Measurements from ENCODE around the gene PTPRT. TPM values are rescaled to one million over a fixed set of nuclear protein-coding genes. Genes with fewer than 3 reads are reported as not detected.

The PTPRT gene
- total RNA-seq = 1.9 TPM
- 0.09 TPM for polyA plus RNA-seq

DNA sequence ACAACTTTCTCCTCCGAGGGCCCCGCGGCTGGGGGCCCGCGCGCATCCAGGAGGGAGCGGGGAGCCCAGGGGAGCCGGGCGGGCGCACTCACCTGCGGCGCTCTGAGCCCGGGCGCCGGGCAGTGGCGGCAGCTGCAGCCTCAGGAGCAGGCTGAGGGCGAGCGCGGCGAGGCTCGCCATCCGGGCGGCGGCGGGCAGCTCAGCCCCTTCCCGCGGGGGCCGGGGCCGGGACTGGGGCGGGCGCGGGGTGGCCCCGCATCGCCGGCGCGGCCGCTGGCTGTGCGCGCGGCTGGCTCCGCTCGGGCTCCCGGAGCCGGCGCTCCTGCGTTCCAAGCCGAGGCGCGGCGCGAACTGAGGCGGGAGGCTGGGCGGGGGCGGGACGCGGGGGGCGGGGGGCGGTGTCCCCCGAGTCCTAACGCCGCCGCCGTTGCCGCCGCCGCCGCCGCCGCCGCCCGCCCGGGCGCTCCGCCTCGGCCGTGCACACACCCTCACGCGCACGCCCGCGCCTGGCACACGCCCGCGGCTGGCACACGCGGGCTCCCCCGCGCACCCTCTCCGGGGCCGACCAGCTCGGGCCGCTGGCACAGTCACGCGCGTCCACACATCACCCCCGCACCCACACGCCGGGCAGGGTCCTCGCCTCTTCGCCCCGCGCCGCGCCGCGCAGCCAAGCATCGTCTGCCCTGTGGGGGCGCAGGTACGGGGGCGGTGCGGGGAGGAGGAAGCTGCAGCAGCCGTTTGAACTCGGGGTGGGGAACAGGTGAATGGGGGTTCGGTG is at the start of gene PTPRT:
PTPRT (minus strand) TSS at position 353 of the 778 bp plus-strand sequence; CDS start at position 180, 173 bp downstream.
- Histone ChIP-seq H3K36me3 (ENCODE audit: insufficient read depth) (no peaks in the 10 kb centered on the region), H3K4me1 (ENCODE audit: insufficient read depth) (no peaks in the 10 kb centered on the region), H3K4me3 (ENCODE audit: low read depth, low read length) (peak within 1 kb of the TSS; percentile 12), H3K27ac (ENCODE audit: low read depth) (no peak within 1 kb of the TSS)
- WGBS = 1% methylated on average over 99 of the region's 115 CpGs
- no peak for DNase-seq (ENCODE audit: extremely low spot score)

DNA sequence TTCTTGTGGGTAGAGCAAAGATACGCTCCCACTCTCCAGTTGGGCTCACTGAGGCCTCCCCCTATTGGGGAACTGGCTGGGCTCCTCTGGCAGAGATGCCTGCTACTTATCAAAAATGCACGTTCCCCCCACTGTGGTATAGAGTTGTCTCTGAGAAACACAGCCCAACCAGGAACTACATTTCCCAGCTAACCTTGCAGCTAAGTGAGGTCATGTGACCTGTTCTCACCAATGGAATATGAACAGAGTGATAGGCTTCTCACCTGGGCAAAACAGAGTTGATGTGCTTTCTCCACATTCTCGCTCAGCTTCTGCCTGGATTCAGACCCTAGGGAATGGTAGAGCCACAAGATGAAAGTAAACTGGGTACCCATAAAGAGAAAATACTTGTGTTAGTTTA is 49.1 kb upstream of the PTPRT start:
- no peak for DNase-seq (ENCODE audit: extremely low spot score)
- H3K4me1 ChIP-seq (ENCODE audit: insufficient read depth) = no peaks in the 10 kb centered on the region
- H3K4me3 ChIP-seq (ENCODE audit: low read depth, low read length) = no peak overlapping the region
- no peaks in the 10 kb centered on the region for H3K36me3 ChIP-seq (ENCODE audit: insufficient read depth)
- 68% methylated on average over 3 of the region's 3 CpGs for WGBS
- H3K27ac ChIP-seq (ENCODE audit: low read depth) = no peak overlapping the region

GRCh38 chr20:43238266-43238665 is 48.6 kb upstream of the PTPRT start:
- WGBS = 30% methylated on average over 5 of the region's 5 CpGs
- Histone ChIP-seq H3K36me3 (ENCODE audit: insufficient read depth) (no peaks in the 10 kb centered on the region), H3K27ac (ENCODE audit: low read depth) (no peak overlapping the region), H3K4me3 (ENCODE audit: low read depth, low read length) (no peak overlapping the region), H3K4me1 (ENCODE audit: insufficient read depth) (no peaks in the 10 kb centered on the region)
- no peak for DNase-seq (ENCODE audit: extremely low spot score)

GRCh38 chr20:43237651-43238168 is 48.0 kb upstream of the PTPRT start:
- H3K4me1 ChIP-seq (ENCODE audit: insufficient read depth) = no peaks in the 10 kb centered on the region
- DNase-seq (ENCODE audit: extremely low spot score) = no peak
- no peak overlapping the region for H3K27ac ChIP-seq (ENCODE audit: low read depth)
- no peaks in the 10 kb centered on the region for H3K36me3 ChIP-seq (ENCODE audit: insufficient read depth)
- WGBS = 74% methylated on average over 4 of the region's 4 CpGs
- no peak overlapping the region for H3K4me3 ChIP-seq (ENCODE audit: low read depth, low read length)

GRCh38 chr20:43235998-43236397 is 46.3 kb upstream of the PTPRT start:
- Histone ChIP-seq H3K4me3 (ENCODE audit: low read depth, low read length) (no peak overlapping the region), H3K4me1 (ENCODE audit: insufficient read depth) (no peaks in the 10 kb centered on the region), H3K27ac (ENCODE audit: low read depth) (no peak overlapping the region), H3K36me3 (ENCODE audit: insufficient read depth) (no peaks in the 10 kb centered on the region)
- 66% methylated on average over 2 of the region's 2 CpGs for WGBS
- DNase-seq (ENCODE audit: extremely low spot score) = no peak

GRCh38 chr20:43231829-43232228 is 42.1 kb upstream of the PTPRT start:
- no peaks in the 10 kb centered on the region for H3K36me3 ChIP-seq (ENCODE audit: insufficient read depth)
- H3K4me1 ChIP-seq (ENCODE audit: insufficient read depth) = no peaks in the 10 kb centered on the region
- WGBS = 52% methylated on average over 1 of the region's 1 CpG
- H3K4me3 ChIP-seq (ENCODE audit: low read depth, low read length) = no peak overlapping the region
- no peak for DNase-seq (ENCODE audit: extremely low spot score)
- H3K27ac ChIP-seq (ENCODE audit: low read depth) = no peak overlapping the region

DNA sequence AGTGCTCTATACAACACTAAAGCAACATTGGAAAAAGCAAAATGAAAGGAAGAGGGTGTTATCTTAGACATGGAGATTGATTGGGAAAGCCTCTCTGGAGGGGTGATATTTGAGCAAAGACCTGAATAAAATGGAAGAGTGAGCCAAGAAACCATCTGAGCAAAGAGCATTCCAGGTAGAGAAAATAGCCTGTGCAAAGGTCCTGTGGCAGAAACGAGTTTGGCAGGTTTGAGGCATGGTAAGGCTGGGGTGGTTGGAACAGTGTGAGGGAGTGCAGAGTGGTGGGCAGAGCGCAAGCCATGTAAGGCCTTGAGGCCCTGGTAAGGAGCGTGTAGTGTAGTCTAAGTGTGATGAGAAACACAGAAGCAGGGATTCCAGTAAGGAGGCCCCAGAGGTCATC is 40.0 kb upstream of the PTPRT start:
- no peak overlapping the region for H3K27ac ChIP-seq (ENCODE audit: low read depth)
- H3K4me1 ChIP-seq (ENCODE audit: insufficient read depth) = no peaks in the 10 kb centered on the region
- H3K36me3 ChIP-seq (ENCODE audit: insufficient read depth) = no peaks in the 10 kb centered on the region
- WGBS = 84% methylated on average over 3 of the region's 3 CpGs
- no peak for DNase-seq (ENCODE audit: extremely low spot score)
- H3K4me3 ChIP-seq (ENCODE audit: low read depth, low read length) = no peak overlapping the region

- H3K4me1 ChIP-seq (ENCODE audit: insufficient read depth) = no peaks in the 10 kb centered on the region
- H3K27ac ChIP-seq (ENCODE audit: low read depth) = no peak overlapping the region
- no peak for DNase-seq (ENCODE audit: extremely low spot score)
- WGBS = 23% methylated on average over 4 of the region's 4 CpGs
- H3K4me3 ChIP-seq (ENCODE audit: low read depth, low read length) = no peak overlapping the region
- no peaks in the 10 kb centered on the region for H3K36me3 ChIP-seq (ENCODE audit: insufficient read depth)
Measured at GRCh38 chr20:43220612-43221011, 30.9 kb upstream of the PTPRT start.

DNA sequence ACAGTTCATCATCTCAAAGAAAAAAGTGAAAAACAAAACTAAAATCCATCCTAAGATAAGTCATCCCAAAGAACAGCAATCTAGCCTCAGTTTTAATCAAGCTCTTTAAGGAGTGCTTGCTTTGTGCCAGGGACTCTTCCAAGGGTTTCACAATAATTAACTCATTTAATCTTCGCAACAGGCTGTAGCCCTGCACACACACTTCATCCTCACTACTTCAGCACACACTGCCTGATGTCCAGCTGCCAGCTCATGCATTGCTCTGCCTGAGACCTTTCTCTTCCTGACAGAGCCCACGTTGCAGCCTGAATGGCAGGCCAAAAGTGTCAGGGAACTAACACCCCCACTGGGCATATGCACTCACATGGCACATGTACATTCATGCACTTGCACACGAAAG is 21.2 kb upstream of the PTPRT start:
- Histone ChIP-seq H3K27ac (ENCODE audit: low read depth) (no peak overlapping the region), H3K4me3 (ENCODE audit: low read depth, low read length) (no peak overlapping the region)
- WGBS = 54% methylated on average over 3 of the region's 3 CpGs

GRCh38 chr20:43209831-43210230 is 20.1 kb upstream of the PTPRT start:
- 80% methylated on average over 2 of the region's 2 CpGs for WGBS
- Histone ChIP-seq H3K36me3 (ENCODE audit: insufficient read depth) (no peaks in the 10 kb centered on the region), H3K27ac (ENCODE audit: low read depth) (no peak overlapping the region), H3K4me1 (ENCODE audit: insufficient read depth) (no peaks in the 10 kb centered on the region), H3K4me3 (ENCODE audit: low read depth, low read length) (no peak overlapping the region)
- no peak for DNase-seq (ENCODE audit: extremely low spot score)

More for the DNA sequence above, 21.2 kb upstream of the PTPRT start:
- H3K36me3 ChIP-seq (ENCODE audit: insufficient read depth) = no peaks in the 10 kb centered on the region
- DNase-seq (ENCODE audit: extremely low spot score) = no peak
- no peaks in the 10 kb centered on the region for H3K4me1 ChIP-seq (ENCODE audit: insufficient read depth)

- Histone ChIP-seq H3K27ac (ENCODE audit: low read depth) (no peak overlapping the region), H3K4me3 (ENCODE audit: low read depth, low read length) (no peak overlapping the region), H3K36me3 (ENCODE audit: insufficient read depth) (no peaks in the 10 kb centered on the region), H3K4me1 (ENCODE audit: insufficient read depth) (no peaks in the 10 kb centered on the region)
- DNase-seq (ENCODE audit: extremely low spot score) = no peak
- 90% methylated on average over 4 of the region's 4 CpGs for WGBS
Measured at GRCh38 chr20:43205699-43206098, 16.0 kb upstream of the PTPRT start.

DNA sequence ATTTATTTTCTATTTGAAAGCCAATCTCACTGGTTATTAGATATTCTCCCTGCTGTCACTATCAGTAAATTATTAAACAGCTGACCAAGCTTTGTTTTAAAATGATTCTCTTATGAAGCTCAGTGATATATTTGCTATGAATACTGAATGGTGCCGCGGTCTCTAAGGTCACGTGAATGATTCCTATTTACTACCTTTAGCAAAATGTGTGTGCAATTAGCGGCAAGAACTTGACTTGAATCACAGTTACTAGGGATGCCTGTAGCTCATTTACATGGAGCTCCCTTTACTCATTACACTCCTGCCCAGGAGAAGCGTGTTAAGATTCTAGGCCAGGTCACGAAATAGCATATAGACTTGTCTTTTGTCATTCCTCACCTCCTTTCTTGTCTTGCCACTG is 12.4 kb upstream of the PTPRT start:
- DNase-seq (ENCODE audit: extremely low spot score) = no peak
- 87% methylated on average over 6 of the region's 6 CpGs for WGBS
- Histone ChIP-seq H3K4me3 (ENCODE audit: low read depth, low read length) (no peak overlapping the region), H3K4me1 (ENCODE audit: insufficient read depth) (no peaks in the 10 kb centered on the region), H3K36me3 (ENCODE audit: insufficient read depth) (no peaks in the 10 kb centered on the region), H3K27ac (ENCODE audit: low read depth) (no peak overlapping the region)

DNA sequence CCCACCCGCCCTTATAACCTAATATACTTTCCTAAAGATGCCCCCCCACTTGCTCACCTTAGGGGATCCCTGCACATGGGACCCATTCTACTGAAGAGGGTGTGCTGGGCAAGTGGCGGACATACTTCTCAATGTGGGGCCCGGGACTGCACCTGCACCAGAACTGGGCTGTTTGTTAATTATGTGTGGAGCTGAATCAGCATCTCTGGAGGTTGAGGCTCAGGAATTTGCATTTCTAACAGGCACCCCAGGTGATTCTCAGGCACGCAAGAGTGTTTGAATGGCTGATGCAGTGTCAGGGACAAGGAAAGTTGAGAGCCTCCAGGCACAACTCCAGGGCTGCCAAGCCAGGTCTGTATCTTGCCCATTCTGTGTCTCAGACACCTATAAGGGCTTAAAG is 8.9 kb upstream of the PTPRT start:
- DNase-seq (ENCODE audit: extremely low spot score) = no peak
- H3K27ac ChIP-seq (ENCODE audit: low read depth) = no peak overlapping the region
- no peaks in the 10 kb centered on the region for H3K36me3 ChIP-seq (ENCODE audit: insufficient read depth)
- WGBS = 65% methylated on average over 4 of the region's 4 CpGs
- no peaks in the 10 kb centered on the region for H3K4me1 ChIP-seq (ENCODE audit: insufficient read depth)
- H3K4me3 ChIP-seq (ENCODE audit: low read depth, low read length) = no peak overlapping the region

- no peak overlapping the region for H3K4me3 ChIP-seq (ENCODE audit: low read depth, low read length)
- WGBS = 96% methylated on average over 3 of the region's 3 CpGs
- no peaks in the 10 kb centered on the region for H3K4me1 ChIP-seq (ENCODE audit: insufficient read depth)
- H3K27ac ChIP-seq (ENCODE audit: low read depth) = no peak overlapping the region
- no peak for DNase-seq (ENCODE audit: extremely low spot score)
- H3K36me3 ChIP-seq (ENCODE audit: insufficient read depth) = no peaks in the 10 kb centered on the region
Measured at GRCh38 chr20:43196243-43196642, 6.5 kb upstream of the PTPRT start.

Data from urinary bladder (tissue), 4 donors.